Measurements from ENCODE around the gene FBXL16. TPM values are rescaled to one million over a fixed set of nuclear protein-coding genes. Genes with fewer than 3 reads are reported as not detected.

The FBXL16 gene
- total and polyA plus RNA-seq, 9 of the 15 experiments (the other 6 are each of a cell fraction or from before 2014, with no cell fraction given) = 0.21 to 8.2 (median 1.7) TPM

DNA sequence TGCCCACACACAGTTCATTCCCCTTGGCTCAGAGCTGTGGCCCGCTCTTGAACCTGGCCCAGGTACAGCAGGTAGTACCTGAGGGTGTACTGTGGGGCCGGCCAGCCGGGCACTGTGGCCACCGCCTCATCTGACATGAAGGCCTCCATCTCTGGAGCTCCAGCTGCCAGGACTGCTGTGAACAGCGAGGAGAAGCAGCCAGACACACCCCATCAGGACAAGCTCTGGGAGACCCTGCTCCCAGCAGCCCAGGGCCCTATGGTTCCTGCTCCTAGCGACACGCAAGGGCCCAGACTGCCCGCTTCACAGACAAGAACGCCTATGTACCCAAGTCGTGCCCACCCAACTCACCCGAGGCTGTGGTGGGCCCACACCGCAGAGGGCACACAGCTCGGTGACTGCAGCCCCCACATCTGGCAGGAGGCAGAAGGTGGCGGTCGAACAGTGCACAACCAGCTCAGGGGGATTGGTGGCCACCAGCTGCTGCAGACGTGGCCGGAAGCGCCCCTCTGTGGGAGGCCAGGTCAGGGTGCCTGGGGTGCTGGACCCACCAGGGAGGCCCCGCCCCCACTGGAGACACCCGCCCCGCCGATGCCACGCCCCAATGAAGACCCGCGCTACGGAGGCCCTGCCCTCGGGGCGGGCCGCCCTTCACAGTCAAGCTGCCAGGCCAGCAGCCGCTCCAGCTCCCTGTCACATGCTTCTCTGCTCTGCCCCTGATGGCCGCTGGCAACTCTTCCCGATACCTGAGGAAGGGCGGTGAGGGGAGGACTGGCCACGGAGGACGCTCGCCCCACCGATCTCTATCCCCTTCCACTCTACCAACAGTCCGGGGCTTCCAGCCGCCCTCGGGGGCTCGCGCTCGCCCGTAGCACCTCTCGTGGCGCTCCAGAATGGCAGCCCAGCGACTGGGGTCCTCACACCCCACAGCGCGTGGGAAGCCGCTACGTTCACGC is 26.5 kb downstream of the FBXL16 start (continued):
- TF ChIP-seq, protein P1, sequence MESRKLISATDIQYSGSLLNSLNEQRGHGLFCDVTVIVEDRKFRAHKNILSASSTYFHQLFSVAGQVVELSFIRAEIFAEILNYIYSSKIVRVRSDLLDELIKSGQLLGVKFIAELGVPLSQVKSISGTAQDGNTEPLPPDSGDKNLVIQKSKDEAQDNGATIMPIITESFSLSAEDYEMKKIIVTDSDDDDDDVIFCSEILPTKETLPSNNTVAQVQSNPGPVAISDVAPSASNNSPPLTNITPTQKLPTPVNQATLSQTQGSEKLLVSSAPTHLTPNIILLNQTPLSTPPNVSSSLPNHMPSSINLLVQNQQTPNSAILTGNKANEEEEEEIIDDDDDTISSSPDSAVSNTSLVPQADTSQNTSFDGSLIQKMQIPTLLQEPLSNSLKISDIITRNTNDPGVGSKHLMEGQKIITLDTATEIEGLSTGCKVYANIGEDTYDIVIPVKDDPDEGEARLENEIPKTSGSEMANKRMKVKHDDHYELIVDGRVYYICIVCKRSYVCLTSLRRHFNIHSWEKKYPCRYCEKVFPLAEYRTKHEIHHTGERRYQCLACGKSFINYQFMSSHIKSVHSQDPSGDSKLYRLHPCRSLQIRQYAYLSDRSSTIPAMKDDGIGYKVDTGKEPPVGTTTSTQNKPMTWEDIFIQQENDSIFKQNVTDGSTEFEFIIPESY (CRISPR knock-in tag; IDR thresholded peaks at IDR 0.05) = no peak; the same call in 1 of the 2 replicates
- TF ChIP-seq, protein P2, sequence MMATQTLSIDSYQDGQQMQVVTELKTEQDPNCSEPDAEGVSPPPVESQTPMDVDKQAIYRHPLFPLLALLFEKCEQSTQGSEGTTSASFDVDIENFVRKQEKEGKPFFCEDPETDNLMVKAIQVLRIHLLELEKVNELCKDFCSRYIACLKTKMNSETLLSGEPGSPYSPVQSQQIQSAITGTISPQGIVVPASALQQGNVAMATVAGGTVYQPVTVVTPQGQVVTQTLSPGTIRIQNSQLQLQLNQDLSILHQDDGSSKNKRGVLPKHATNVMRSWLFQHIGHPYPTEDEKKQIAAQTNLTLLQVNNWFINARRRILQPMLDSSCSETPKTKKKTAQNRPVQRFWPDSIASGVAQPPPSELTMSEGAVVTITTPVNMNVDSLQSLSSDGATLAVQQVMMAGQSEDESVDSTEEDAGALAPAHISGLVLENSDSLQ (IDR thresholded peaks at IDR 0.05) = peak; percentile 44; the same call in 1 of the 2 replicates
- TF ChIP-seq SP1 (CRISPR knock-in tag; IDR thresholded peaks at IDR 0.05) = peak; percentile 63
- no peak for TF ChIP-seq PRPF4 (IDR thresholded peaks at IDR 0.05; ENCODE audit: insufficient read depth, low read depth, low read length, poor library complexity, severe bottlenecking)
- TF ChIP-seq FOXO4 (CRISPR knock-in tag; IDR thresholded peaks at IDR 0.05) = no peak
- TF ChIP-seq SMARCA5 (IDR thresholded peaks at IDR 0.05) = 0 out of 2 replicates have a peak, but pooled peaks have one; percentile 25
- TF ChIP-seq TFE3 (CRISPR knock-in tag; IDR thresholded peaks at IDR 0.05) = no peak
- TF ChIP-seq ZNF785 (CRISPR knock-in tag; IDR thresholded peaks at IDR 0.05) = no peak
- TF ChIP-seq ESRRB (CRISPR knock-in tag; IDR thresholded peaks at IDR 0.05; ENCODE audit: borderline replicate concordance) = no peak
- TF ChIP-seq SMARCC2 (IDR thresholded peaks at IDR 0.05; ENCODE audit: low read depth) = no peak
- no peak for TF ChIP-seq LEF1 (IDR thresholded peaks at IDR 0.05)

All from K562 (cell line).